Naive thymus-derived CD8-positive, alpha-beta T cell (primary cell): ENCODE results near the gene ELMO3. TPM values are rescaled to one million over a fixed set of nuclear protein-coding genes. Genes with fewer than 3 reads are reported as not detected.

Source experiments
- ATAC-seq, 2 donors: fragments of 150-1000 bp; cut with Tn5 transposase in 1 of 2; sonication (Bioruptor Pico), chemical (Tn5 transposase) in 1 of 2; 1 replicate in 1 of 2; 2 replicates in 1 of 2; pipeline ENCODE4 v1.10.0; 2021; ENCODE audit warnings: mild to moderate bottlenecking in 2 of 2, moderate library complexity in 2 of 2
- POLR2A ChIA-PET: fragments of 350-600 bp; sonication (Branson Sonifier 250); formaldehyde crosslinking; loops from one replicate; lab custom pipeline; 2021; ENCODE audit warnings: antibody characterized with exemption; lab: Charles Lee
- DNase-seq, 10 donors: peaks; one replicate each; pipeline versions ENCODE4 v3.0.0 to v3.0.0-alpha.2; 2020 to 2022
- H3K27ac Mint-ChIP-seq, 10 donors: one replicate each; pipeline ENCODE4 v1.8.0; 2020 to 2022; ENCODE audit warnings: mild to moderate bottlenecking in 10 of 10, mixed read lengths in 10 of 10, moderate library complexity in 4 of 10, inconsistent platforms in 1 of 10
- H3K27me3 Mint-ChIP-seq, 5 donors: one replicate each; pipeline ENCODE4 v1.8.0; 2021 to 2022; ENCODE audit warnings: mixed read lengths in 5 of 5
- H3K36me3 Mint-ChIP-seq, 3 donors: one replicate each; pipeline ENCODE4 v1.8.0; 2020 to 2022; ENCODE audit warnings: mixed read lengths in 3 of 3, mild to moderate bottlenecking in 2 of 3, inconsistent platforms in 1 of 3
- H3K4me1 Mint-ChIP-seq, 4 donors: one replicate each; pipeline ENCODE4 v1.8.0; 2021 to 2022; ENCODE audit warnings: mixed read lengths in 4 of 4
- H3K4me3 Mint-ChIP-seq, 10 donors: one replicate each; pipeline ENCODE4 v1.8.0; 2020 to 2022; ENCODE audit warnings: mild to moderate bottlenecking in 10 of 10, mixed read lengths in 10 of 10, moderate library complexity in 6 of 10, inconsistent platforms in 1 of 10
- H3K9me3 Mint-ChIP-seq, 9 donors: one replicate each; pipeline ENCODE4 v1.8.0; 2020 to 2022; ENCODE audit warnings: mixed read lengths in 9 of 9, mild to moderate bottlenecking in 3 of 9, inconsistent platforms in 1 of 9, moderate library complexity in 1 of 9
- polyA plus RNA-seq, 3 donors: library from polyadenylated mRNA; unstranded; fragments of 300-500 nt; fragmentation: Illumina TruSeq; gene quantifications; one replicate each; pipeline ENCODE4 v1.2.3, GENCODE V29; 2021
- total RNA-seq, 8 experiments: library from RNA in 2 of 8; stranded (reverse) in 2 of 8; gene quantifications; one replicate each; pipeline ENCODE4 v1.2.3 and lab custom pipeline; 2021 to 2026

Gene ELMO3
- total and polyA plus RNA-seq, 5 experiments from 2014 or later = 5.0 to 5.6 TPM; not detected in 3

DNA sequence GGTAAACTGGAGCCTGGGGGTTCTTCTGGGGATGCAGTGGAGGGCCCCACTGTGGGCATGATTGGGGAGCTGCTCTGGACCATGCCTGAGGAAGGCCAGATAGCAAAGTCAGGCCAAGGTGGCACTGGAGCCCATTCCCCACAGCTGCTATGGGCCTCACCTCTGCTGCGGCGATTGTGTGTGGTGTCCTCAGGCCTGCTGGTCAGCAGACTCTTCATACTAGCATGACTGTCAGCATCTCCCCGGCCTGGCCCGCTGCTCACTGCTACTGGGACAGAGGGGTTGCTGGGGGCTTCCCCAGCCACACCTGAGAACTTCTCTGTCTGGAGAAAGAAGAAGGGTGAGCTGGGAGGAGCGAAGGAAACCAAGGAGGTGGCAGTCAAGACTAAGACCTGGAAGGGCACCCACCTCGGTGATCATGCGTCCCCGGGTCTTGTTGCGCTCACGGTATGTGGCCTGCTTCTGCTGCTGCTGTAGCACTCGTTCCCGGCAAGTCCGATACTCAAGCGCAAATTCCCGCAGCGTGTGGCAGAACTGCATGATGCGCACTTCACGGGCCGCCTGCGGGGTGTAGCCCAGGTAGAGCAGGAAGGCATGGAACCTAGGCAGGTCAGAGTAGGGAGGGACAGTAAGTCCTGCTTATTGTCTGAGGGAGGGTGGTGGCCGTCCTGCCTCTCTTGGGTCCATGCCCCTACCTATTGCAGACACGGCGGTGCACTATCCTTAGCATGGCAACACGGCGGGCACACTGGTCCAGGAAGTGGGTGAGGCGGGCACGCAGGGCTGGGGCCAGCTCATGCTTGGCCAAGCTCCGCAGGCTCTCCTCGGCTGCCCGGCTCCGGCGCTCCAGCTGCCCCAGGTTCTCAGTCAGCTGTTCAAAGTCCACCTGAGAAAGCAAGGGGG lies 31.2 kb downstream of the ELMO3 start:
- DNase-seq = peak in 1 of 10 donors; percentile 32
- peaks cover 20 to 33% (median 31%) of the 10 kb centered on the region in 4 donors for H3K4me1 Mint-ChIP-seq
- H3K27ac Mint-ChIP-seq = peak overlapping the region in 2 of 10 donors; percentile 13 to 62
- peak overlapping the region in 3 of 10 donors; percentile 11 to 59 (median 48) for H3K4me3 Mint-ChIP-seq
- no peaks in the 10 kb centered on the region for H3K27me3 Mint-ChIP-seq
- POLR2A ChIA-PET = interaction anchor here (3.6 to 7.8 kb wide), 2 partner anchors 9 to 16 kb away, joined by 24 to 99 read pairs; partner anchors contain the start of genes FHOD1 and SLC9A5
- no peaks in the 10 kb centered on the region for H3K9me3 Mint-ChIP-seq
- ATAC-seq = no peak
- peaks cover 0 to 30% (median 0%) of the 10 kb centered on the region in 3 donors for H3K36me3 Mint-ChIP-seq

DNA sequence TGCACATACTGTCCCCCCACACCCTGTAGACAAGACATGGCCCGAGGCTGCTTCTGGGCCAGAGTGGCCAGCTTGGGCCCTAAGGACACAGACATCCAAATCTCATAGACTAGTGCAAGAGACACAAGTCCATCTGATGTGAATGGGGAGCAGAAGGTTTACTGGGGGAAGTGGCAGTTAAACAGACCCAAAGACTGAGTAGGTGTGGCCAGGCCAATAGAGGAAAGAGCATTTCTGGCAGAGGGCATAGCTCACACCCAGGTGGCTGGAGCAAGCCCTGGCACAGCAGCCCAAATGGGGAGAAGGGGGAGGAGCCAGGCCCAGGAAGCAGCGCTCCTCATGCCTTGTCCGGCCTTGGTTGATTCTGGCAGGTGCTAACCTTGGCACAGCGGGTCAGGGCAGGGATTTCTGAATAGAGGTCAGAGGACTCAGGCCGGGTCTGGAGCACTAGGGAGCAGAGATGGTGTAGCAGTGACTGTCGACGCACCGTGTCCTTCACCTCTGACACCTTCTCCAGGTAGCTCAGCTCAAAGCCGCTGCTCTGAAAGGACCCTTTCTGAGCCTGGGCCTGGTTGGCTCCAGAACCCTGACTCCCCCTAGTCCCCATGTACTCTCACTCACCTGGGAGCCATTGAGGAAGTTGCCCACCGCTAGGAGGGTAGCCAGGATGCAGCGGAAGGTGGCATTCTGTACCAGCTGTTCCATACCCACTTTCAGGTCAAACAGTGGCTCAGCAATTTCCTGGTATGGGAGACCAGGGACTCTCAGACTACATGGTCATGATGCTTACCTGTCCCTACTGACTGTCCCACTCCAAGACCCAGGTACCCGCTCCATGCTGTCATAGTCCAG lies 32.1 kb downstream of the ELMO3 start:
- H3K27ac Mint-ChIP-seq = no peak overlapping the region
- no peak for ATAC-seq
- no peaks in the 10 kb centered on the region for H3K9me3 Mint-ChIP-seq
- no peak for DNase-seq
- H3K36me3 Mint-ChIP-seq = peaks cover 0 to 32% (median 0%) of the 10 kb centered on the region in 3 donors
- POLR2A ChIA-PET = interaction anchor here (1.1 to 7.8 kb wide), 2 partner anchors 12 to 15 kb away, joined by 3 to 99 read pairs; partner anchors contain the start of genes FHOD1 and SLC9A5
- H3K4me3 Mint-ChIP-seq = no peak overlapping the region
- peaks cover 11 to 25% (median 24%) of the 10 kb centered on the region in 4 donors for H3K4me1 Mint-ChIP-seq
- H3K27me3 Mint-ChIP-seq = no peaks in the 10 kb centered on the region

DNA sequence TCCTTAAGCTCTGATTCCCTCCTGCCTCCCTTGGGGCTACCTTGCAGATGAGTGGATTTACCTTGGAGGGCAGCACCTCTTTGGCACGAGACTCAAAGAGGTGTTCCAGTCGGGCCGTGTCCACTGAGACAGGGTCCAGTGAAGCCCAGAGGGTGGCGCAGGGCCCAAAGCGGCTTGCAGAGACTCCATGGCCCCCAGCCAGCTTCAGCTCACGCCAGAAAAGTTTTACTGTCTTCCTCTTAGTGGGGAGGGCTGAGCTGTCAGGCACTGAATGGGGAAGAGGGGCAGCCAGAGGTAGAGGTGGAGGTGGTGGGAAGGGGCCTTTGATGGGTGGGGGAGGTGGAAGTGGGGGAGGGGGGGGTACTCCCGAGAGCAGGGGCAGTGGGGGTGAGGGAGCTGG lies 34.7 kb downstream of the ELMO3 start:
- DNase-seq (no peak), ATAC-seq (no peak)
- no peak overlapping the region for H3K27ac Mint-ChIP-seq
- H3K4me1 Mint-ChIP-seq = peaks cover 0 to 7% (median 4%) of the 10 kb centered on the region in 4 donors
- no peaks in the 10 kb centered on the region for H3K9me3 Mint-ChIP-seq
- no peak overlapping the region for H3K4me3 Mint-ChIP-seq
- H3K36me3 Mint-ChIP-seq = peaks cover 0 to 50% (median 7%) of the 10 kb centered on the region in 3 donors
- no peaks in the 10 kb centered on the region for H3K27me3 Mint-ChIP-seq
- POLR2A ChIA-PET = no interaction called here

DNA sequence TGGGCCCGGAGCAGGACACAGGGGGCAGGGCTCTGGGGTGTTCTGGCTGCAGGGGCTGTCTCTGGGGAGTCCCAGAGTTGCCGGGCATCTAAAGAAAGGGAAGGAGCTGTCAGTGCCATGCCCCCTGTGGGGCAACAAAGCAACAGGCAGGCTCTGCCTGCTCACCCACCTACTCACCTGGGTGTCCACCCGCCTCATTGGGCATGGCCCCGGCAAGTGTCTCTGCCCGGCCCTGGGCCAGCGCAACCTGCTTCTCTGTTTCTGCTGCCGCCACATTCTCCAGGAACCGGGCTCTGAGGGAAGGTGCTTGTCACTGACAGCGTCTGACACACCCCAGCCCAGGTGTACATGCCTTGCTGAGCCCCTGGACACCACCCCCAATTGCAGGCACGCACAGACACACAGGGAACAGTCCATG lies 35.3 kb downstream of the ELMO3 start:
- peak in 1 of 10 donors; percentile 27 for DNase-seq
- H3K27me3 Mint-ChIP-seq = no peaks in the 10 kb centered on the region
- POLR2A ChIA-PET = interaction anchor here (0.7 kb wide), 1 partner anchor 75 kb away, joined by 3 read pairs; no protein-coding TSS in a partner anchor
- H3K36me3 Mint-ChIP-seq = peaks cover 0 to 49% (median 7%) of the 10 kb centered on the region in 3 donors
- no peak overlapping the region for H3K4me3 Mint-ChIP-seq
- H3K27ac Mint-ChIP-seq = peak overlapping the region in 1 of 10 donors; percentile 24
- no peak for ATAC-seq
- H3K4me1 Mint-ChIP-seq = peaks cover 0 to 7% (median 4%) of the 10 kb centered on the region in 4 donors
- no peaks in the 10 kb centered on the region for H3K9me3 Mint-ChIP-seq

DNA sequence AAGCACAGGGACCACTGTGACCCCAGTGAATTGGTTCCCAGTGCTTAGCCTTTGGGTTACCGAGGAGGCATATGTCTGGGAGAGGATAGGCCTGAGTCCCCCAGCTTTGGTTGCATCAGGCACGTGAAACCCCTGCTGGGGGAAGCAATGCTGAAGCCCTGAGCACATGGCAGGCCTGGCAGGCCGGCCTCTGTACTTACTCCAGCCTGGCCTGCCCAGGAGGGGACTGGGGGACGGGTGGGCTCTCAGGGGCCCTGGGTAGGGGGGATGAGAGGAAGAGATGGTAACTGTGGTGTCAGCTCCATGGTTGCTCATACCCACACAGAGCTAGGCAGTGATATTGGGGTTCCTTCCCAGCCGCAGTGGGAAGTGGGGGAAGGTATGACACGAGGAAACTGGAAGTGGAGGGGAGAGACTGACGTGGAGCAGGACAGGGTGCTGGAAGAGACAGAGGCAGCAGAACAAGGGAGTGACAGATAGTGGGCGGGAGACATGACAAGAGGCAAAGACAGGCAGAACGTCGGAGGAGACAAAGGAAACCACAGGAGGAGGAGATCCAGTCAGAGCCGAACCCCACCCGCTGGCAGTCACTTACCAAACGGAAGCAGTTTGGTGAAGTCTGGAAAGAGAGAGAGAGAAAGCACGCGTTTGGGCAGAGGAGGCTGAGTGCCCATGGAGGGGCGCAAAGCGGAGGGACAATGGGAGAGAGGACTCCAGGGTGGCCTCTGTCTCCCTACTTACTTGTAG lies 37.1 kb downstream of the ELMO3 start:
- no peaks in the 10 kb centered on the region for H3K27me3 Mint-ChIP-seq
- H3K9me3 Mint-ChIP-seq = no peaks in the 10 kb centered on the region
- POLR2A ChIA-PET = interaction anchor here (0.8 kb wide), 1 partner anchor 9 kb away, joined by 3 read pairs; the partner anchor contains the start of gene TMEM208
- peaks cover 3 to 7% (median 4%) of the 10 kb centered on the region in 4 donors for H3K4me1 Mint-ChIP-seq
- peak overlapping the region in 4 of 10 donors; percentile 12 to 58 (median 44) for H3K4me3 Mint-ChIP-seq
- ATAC-seq = peak; percentile 21 to 37
- H3K36me3 Mint-ChIP-seq = peaks cover 0 to 36% (median 7%) of the 10 kb centered on the region in 3 donors
- no peak for DNase-seq
- peak overlapping the region in 8 of 10 donors; percentile 59 to 88 (median 76) for H3K27ac Mint-ChIP-seq

DNA sequence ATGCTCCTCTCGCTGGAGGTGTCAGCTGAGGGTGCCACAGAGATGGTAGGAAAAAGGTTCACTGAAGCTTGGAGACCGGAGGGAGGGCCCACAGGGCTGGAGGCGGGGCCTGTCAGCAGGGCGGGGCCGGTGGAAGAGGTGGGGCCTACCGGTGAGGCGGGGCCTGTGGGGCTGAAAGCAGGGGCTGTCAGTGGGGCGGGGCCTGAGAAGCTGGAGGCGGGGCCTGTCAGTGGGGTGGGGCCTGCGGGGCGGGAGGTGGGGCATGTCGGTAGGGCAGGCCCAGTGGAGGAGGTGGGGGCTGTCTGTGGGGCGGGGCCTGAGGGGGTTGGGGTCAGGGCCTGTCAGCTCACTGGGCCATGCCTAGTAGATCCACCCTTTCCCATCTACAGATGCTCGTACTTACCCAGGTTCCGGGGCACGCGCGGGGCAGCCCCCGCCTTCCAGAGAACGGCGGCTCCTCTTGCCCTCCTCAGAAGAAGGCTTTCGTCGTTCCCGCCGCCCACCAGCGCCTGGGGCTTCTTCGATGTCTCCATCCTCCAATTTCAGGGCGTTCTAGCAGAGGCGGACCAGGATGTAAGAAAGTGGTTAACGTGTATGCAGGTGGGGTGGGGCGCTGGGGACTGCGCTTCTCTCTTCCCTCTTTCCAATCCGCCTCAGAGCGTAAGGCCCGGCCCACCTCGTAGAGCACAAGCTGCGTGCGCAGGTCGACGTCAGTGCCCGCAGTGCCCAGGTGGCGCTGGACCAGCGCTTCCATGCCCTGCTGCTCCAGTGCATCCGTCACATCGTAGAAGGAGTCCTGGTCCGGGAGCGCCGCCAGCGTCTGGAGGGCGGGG lies 37.8 kb downstream of the ELMO3 start:
- Mint-ChIP-seq H3K9me3 (no peaks in the 10 kb centered on the region), H3K4me1 (peaks cover 3 to 9% (median 7%) of the 10 kb centered on the region in 4 donors), H3K36me3 (peaks cover 0 to 33% (median 7%) of the 10 kb centered on the region in 3 donors), H3K27me3 (no peaks in the 10 kb centered on the region), H3K27ac (peak overlapping the region in 6 of 10 donors; percentile 59 to 88 (median 76)), H3K4me3 (peak overlapping the region in 2 of 10 donors; percentile 12 to 58)
- ATAC-seq = peak; percentile 83 to 87
- peak; percentile 36 to 66 (median 60) for DNase-seq
- POLR2A ChIA-PET = interaction anchor here (0.8 to 4.6 kb wide), 2 partner anchors 9 to 10 kb away, joined by 3 to 24 read pairs; partner anchors contain the start of gene TMEM208

DNA sequence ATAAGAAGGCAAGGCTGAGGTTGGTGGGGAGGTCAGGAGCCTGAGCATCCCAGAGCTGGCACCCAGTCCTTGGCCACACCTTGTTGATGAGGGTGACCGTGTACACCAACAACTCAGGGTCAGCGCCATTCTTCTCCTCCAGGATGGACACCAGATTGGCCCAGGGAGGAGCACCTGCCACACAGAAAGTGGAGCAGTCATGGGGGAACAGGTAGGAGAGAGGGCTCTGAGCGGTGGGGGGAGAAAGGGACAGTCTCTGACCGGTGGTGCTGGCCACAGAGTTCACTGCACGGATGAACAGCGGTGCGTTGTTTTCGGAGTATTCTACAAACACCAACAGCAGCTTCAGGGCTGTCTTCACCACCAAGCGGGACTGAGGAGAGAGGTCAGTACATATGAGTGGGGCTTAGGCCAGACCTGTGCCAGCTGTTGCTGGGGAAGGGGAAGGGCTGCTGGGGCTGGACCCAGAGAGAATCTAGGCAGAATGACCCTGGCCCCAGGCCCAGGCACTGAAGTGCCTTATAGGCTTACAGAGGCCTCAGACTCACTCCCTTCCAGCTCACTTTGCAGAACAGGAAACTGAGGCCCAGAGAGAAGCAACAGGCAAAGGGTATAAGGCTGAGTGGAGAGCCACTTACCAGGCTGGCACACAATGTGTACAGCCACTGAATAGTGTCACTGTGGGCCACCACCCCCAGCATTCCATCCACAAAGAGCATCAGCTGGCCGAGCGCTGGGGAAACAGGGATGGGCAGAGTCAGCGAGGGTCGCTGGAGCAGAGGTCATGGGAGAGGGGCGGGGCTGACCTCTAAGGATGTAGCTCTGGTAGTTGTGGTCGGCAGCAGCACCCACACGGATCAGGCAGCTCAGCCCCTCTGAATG lies 38.7 kb downstream of the ELMO3 start:
- POLR2A ChIA-PET = interaction anchor here (4.6 kb wide), 1 partner anchor 10 kb away, joined by 24 read pairs; the partner anchor contains the start of gene TMEM208
- H3K27ac Mint-ChIP-seq = peak overlapping the region in 2 of 10 donors; percentile 56 to 59
- no peak for DNase-seq
- no peaks in the 10 kb centered on the region for H3K27me3 Mint-ChIP-seq
- no peaks in the 10 kb centered on the region for H3K9me3 Mint-ChIP-seq
- H3K4me3 Mint-ChIP-seq = no peak overlapping the region
- no peak for ATAC-seq
- H3K4me1 Mint-ChIP-seq = peaks cover 4 to 13% (median 10%) of the 10 kb centered on the region in 4 donors
- peaks cover 0 to 33% (median 7%) of the 10 kb centered on the region in 3 donors for H3K36me3 Mint-ChIP-seq

DNA sequence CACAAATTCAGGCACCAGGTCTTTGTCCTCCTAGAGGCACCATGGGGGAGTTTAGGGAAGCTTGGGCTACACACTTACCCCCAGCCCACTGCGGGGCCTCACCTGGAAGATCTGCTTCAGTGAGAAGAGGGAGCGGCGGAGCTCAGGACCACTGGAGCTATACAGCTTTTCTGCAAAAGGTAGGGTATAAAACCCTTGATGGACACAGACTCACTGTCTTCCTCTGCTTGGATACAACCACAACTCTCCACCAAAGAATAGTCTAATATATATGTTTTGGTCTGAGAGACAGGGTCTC lies 39.3 kb downstream of the ELMO3 start:
- Mint-ChIP-seq H3K27ac (peak overlapping the region in 1 of 10 donors; percentile 31), H3K36me3 (peaks cover 0 to 33% (median 7%) of the 10 kb centered on the region in 3 donors), H3K4me3 (no peak overlapping the region), H3K4me1 (peaks cover 5 to 13% (median 11%) of the 10 kb centered on the region in 4 donors), H3K27me3 (no peaks in the 10 kb centered on the region), H3K9me3 (no peaks in the 10 kb centered on the region)
- DNase-seq (no peak), ATAC-seq (no peak)
- POLR2A ChIA-PET = interaction anchor here (4.6 kb wide), 1 partner anchor 10 kb away, joined by 24 read pairs; the partner anchor contains the start of gene TMEM208

DNA sequence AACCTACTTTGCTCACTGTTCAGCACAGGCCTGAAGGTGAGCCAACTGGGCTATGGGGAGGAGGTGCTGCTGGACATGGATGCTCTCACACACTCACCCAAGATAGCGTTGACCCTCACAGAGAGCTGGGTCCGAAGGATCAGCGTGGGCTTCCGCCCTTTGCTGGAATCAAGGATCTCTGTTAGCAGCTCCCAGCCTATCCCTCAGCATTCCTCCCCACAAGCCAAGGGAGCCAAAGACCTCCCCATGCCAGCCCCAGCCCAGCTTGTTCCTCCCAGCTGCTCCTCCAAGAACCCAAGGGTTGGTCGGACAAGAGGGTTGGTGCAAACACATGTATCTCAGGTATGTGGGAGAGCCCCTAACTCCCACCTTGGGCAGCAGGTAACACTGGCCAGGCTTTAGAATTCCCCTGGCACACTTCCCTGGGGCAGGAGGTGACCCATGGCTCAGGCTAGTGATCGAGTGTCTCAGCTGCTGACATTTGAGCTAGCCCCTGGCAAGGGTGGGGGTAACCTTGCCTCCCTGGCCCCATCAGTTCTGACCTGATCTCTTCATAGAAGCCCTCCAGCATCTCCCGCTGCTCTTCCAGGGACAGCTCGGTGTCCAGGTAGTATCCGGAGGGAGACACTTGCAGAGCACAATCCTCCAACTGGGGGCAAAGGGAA lies 40.0 kb downstream of the ELMO3 start:
- DNase-seq (no peak), ATAC-seq (no peak)
- H3K9me3 Mint-ChIP-seq = no peaks in the 10 kb centered on the region
- H3K36me3 Mint-ChIP-seq = peaks cover 0 to 29% (median 7%) of the 10 kb centered on the region in 3 donors
- H3K27ac Mint-ChIP-seq = peak overlapping the region in 3 of 10 donors; percentile 31 to 73 (median 42)
- no peaks in the 10 kb centered on the region for H3K27me3 Mint-ChIP-seq
- H3K4me1 Mint-ChIP-seq = peaks cover 5 to 20% (median 14%) of the 10 kb centered on the region in 4 donors
- POLR2A ChIA-PET = interaction anchor here (4.6 kb wide), 1 partner anchor 11 kb away, joined by 24 read pairs; the partner anchor contains the start of gene TMEM208
- no peak overlapping the region for H3K4me3 Mint-ChIP-seq
